GM23338 (cell line): ENCODE results near the gene ZNF544. TPM values are rescaled to one million over a fixed set of nuclear protein-coding genes. Genes with fewer than 3 reads are reported as not detected.

Experiments
- ATAC-seq: fragments of 200-7000 bp; cut with Tn5 transposase; 3 replicates; pipeline ENCODE4 v1.9.1; 2020
- DNase-seq: peaks from one replicate; pipeline ENCODE4 v3.0.0-alpha.2; 2015; ENCODE audit warnings: low spot score
- H2AFZ ChIP-seq: fragments of 200-600 bp; sonication (generic); 2 replicates; pipeline ENCODE4 v1.8.0; 2016; ENCODE audit warnings: antibody characterized with exemption, mild to moderate bottlenecking, moderate library complexity
- H3F3A ChIP-seq: fragments of 200-600 bp; sonication (generic); replicated peaks from 2 replicates; pipeline ENCODE4 v1.8.0; 2017; ENCODE audit warnings: antibody characterized with exemption, mixed run types, low read depth
- H3K27ac ChIP-seq: fragments of 200-600 bp; sonication (generic); 2 replicates; pipeline ENCODE4 v1.6.1; 2016; ENCODE audit warnings: low read depth
- H3K27me3 ChIP-seq: fragments of 200-600 bp; sonication (generic); 2 replicates; pipeline ENCODE4 v1.8.0; 2016; ENCODE audit warnings: mild to moderate bottlenecking, mixed run types, moderate library complexity; ENCODE audit not compliant: insufficient read depth
- H3K36me3 ChIP-seq: fragments of 200-600 bp; sonication (generic); 2 replicates; pipeline ENCODE4 v1.8.0; 2016; ENCODE audit warnings: mild to moderate bottlenecking; ENCODE audit not compliant: insufficient read depth
- H3K4me1 ChIP-seq: fragments of 200-600 bp; sonication (generic); 2 replicates; pipeline ENCODE4 v1.8.0; 2016; ENCODE audit warnings: mild to moderate bottlenecking, moderate library complexity; ENCODE audit not compliant: insufficient read depth
- H3K4me2 ChIP-seq: fragments of 200-600 bp; sonication (generic); 2 replicates; pipeline ENCODE4 v1.7.1; 2017; ENCODE audit warnings: mixed run types
- H3K4me3 ChIP-seq: fragments of 200-600 bp; sonication (generic); 2 replicates; pipeline ENCODE4 v1.6.1; 2016; ENCODE audit warnings: mixed run types
- H3K79me2 ChIP-seq: fragments of 200-600 bp; sonication (generic); replicated peaks from 2 replicates; pipeline ENCODE4 v1.8.0; 2017; ENCODE audit warnings: mild to moderate bottlenecking; ENCODE audit not compliant: insufficient read depth
- H3K9me2 ChIP-seq: fragments of 200-600 bp; sonication (generic); 2 replicates; pipeline ENCODE4 v1.8.0; 2017; ENCODE audit not compliant: insufficient read depth
- H4K20me1 ChIP-seq: fragments of 200-600 bp; sonication (generic); replicated peaks from 2 replicates; pipeline ENCODE4 v1.8.0; 2017; ENCODE audit warnings: mild to moderate bottlenecking; ENCODE audit not compliant: insufficient read depth
- H3K27ac Mint-ChIP-seq: 2 replicates; pipeline ENCODE4 v1.8.0; 2020; ENCODE audit warnings: inconsistent platforms, mild to moderate bottlenecking, moderate library complexity, mixed read lengths
- H3K27me3 Mint-ChIP-seq: 3 replicates; pipeline ENCODE4 v1.8.0; 2022; ENCODE audit warnings: low read depth, mild to moderate bottlenecking, moderate library complexity, mixed read lengths, inconsistent platforms; ENCODE audit not compliant: insufficient read depth, poor library complexity
- H3K36me3 Mint-ChIP-seq: 3 replicates; pipeline ENCODE4 v1.8.0; 2021; ENCODE audit warnings: low read depth, mild to moderate bottlenecking, inconsistent platforms, moderate library complexity, mixed read lengths
- H3K4me1 Mint-ChIP-seq: 3 replicates; pipeline ENCODE4 v1.8.0; 2020; ENCODE audit warnings: mild to moderate bottlenecking, inconsistent platforms, mixed read lengths
- H3K4me3 Mint-ChIP-seq: 3 replicates; pipeline ENCODE4 v1.8.0; 2021; ENCODE audit warnings: moderate library complexity, mild to moderate bottlenecking, inconsistent platforms, mixed read lengths
- H3K9me3 Mint-ChIP-seq: 3 replicates; pipeline ENCODE4 v1.8.0; 2020; ENCODE audit warnings: moderate library complexity, mild to moderate bottlenecking, inconsistent platforms, mixed read lengths
- CTCF ChIP-seq, 2 experiments: fragments of 200-600 bp in 1 of 2; sonication (generic) in 1 of 2; conservative IDR thresholded peaks; 2 replicates each; pipeline versions ENCODE4 v1.5.1 to v1.6.1; 2016 to 2017; ENCODE audit warnings: antibody characterized with exemption in 2 of 2, low read depth in 2 of 2, mild to moderate bottlenecking in 2 of 2, moderate library complexity in 1 of 2
- ETS1 ChIP-seq: IDR thresholded peaks from 2 replicates; pipeline ENCODE4 v1.6.1; 2016; ENCODE audit warnings: antibody characterized with exemption
- NANOG ChIP-seq: IDR thresholded peaks from 2 replicates; pipeline ENCODE4 v1.6.1; 2016; ENCODE audit warnings: antibody characterized with exemption, borderline replicate concordance
- STAT1 ChIP-seq: IDR thresholded peaks from one replicate; pipeline ENCODE4 v1.6.1; 2016; ENCODE audit warnings: antibody characterized with exemption; ENCODE audit not compliant: unreplicated experiment
- ZNF462 ChIP-seq: fragments of 250-450 bp; sonication (Bioruptor Pico); IDR thresholded peaks from 2 replicates; pipeline ENCODE4 v1.5.0; 2020; ENCODE audit warnings: mild to moderate bottlenecking, moderate library complexity
- polyA plus RNA-seq: library from polyadenylated mRNA; unstranded; fragments of >200 nt; fragmentation: Nextera tagmentation; extraction: Ambion mirVana; gene quantifications from 2 replicates; pipeline ENCODE4 v1.2.1, GENCODE V29; 2016
- total RNA-seq: library from RNA; depleted of rRNA; stranded (reverse); fragments of >200 nt; shearing (Covaris generic); gene quantifications from 2 replicates; pipeline ENCODE4 v1.2.3, GENCODE V29; 2014

Gene ZNF544
- total and polyA plus RNA-seq, 2 experiments from 2014 or later, result 29.4 to 93.9 TPM

GRCh38 chr19:58294743-58295374 lies 66.1 kb downstream of the ZNF544 start (continued):
- TF ChIP-seq ZNF462 (CRISPR knock-in tag), result no peak

- Mint-ChIP-seq H3K27ac (no peak overlapping the region; the same call in 1 of the 2 replicates), H3K4me3 (no peak overlapping the region), H3K36me3 (peaks cover 86% of the 10 kb centered on the region), H3K9me3 (peaks cover 2% of the 10 kb centered on the region; the same call in 2 of the 3 replicates), H3K27me3 (peaks cover 2% of the 10 kb centered on the region), H3K4me1 (no peaks in the 10 kb centered on the region)
- TF ChIP-seq STAT1, result no peak
- no peak for TF ChIP-seq NANOG
- Histone ChIP-seq H3K27me3 (no peaks in the 10 kb centered on the region), H2AFZ (no peak overlapping the region), H3K79me2 (peaks cover 50% of the 10 kb centered on the region), H3K4me2 (no peak overlapping the region), H3F3A (peaks cover 4% of the 10 kb centered on the region; the same call in 1 of the 2 replicates), H3K4me1 (no peaks in the 10 kb centered on the region), H3K36me3 (peaks cover 55% of the 10 kb centered on the region), H3K9me2 (no peaks in the 10 kb centered on the region), H4K20me1 (peaks cover 20% of the 10 kb centered on the region), H3K4me3 (no peak overlapping the region), H3K27ac (no peak overlapping the region)
- no peak for ATAC-seq
- no peak for DNase-seq
Observed at GRCh38 chr19:58296104-58296503, 67.4 kb downstream of the ZNF544 start.

- Histone ChIP-seq H3K36me3 (peaks cover 19% of the 10 kb centered on the region), H3K4me3 (no peak overlapping the region), H3K9me2 (no peaks in the 10 kb centered on the region), H2AFZ (no peak overlapping the region), H3F3A (peaks cover 8% of the 10 kb centered on the region; the same call in 1 of the 2 replicates), H3K27me3 (no peaks in the 10 kb centered on the region), H4K20me1 (peaks cover 40% of the 10 kb centered on the region), H3K27ac (no peak overlapping the region), H3K4me1 (no peaks in the 10 kb centered on the region; the same call in 1 of the 2 replicates), H3K4me2 (no peak overlapping the region), H3K79me2 (peaks cover 32% of the 10 kb centered on the region)
- H3K4me1 Mint-ChIP-seq, result peaks cover 6% of the 10 kb centered on the region; the same call in 1 of the 3 replicates
- no peak for ATAC-seq
- peaks cover 3% of the 10 kb centered on the region for H3K27me3 Mint-ChIP-seq
- H3K27ac Mint-ChIP-seq, result no peak overlapping the region
- no peaks in the 10 kb centered on the region; the same call in 2 of the 3 replicates for H3K9me3 Mint-ChIP-seq
- no peak for DNase-seq
- H3K4me3 Mint-ChIP-seq, result no peak overlapping the region
- peaks cover 52% of the 10 kb centered on the region for H3K36me3 Mint-ChIP-seq
- TF ChIP-seq ETS1, result no peak
- no peak for TF ChIP-seq NANOG
- TF ChIP-seq CTCF (conservative IDR thresholded peaks at IDR 0.05; ENCODE audit: low read depth in 2 of 2), result no peak
Observed at GRCh38 chr19:58300620-58301019, 71.9 kb downstream of the ZNF544 start.
